HG02763 (cell line): ENCODE results near the gene MRPL34.

Source experiments
- ATAC-seq: cut with Tn5 transposase; IDR thresholded peaks from one replicate; pipeline ENCODE4 v1.9.1; 2021; ENCODE audit warnings: mild to moderate bottlenecking, moderate library complexity; ENCODE audit not compliant: unreplicated experiment

MRPL34 gene

GRCh38 chr19:17340302-17340870, 34.7 kb downstream of the MRPL34 start:
- ATAC-seq: no peak

- ATAC-seq: no peak
Observed at GRCh38 chr19:17340871-17341357, 35.2 kb downstream of the MRPL34 start.

GRCh38 chr19:17341386-17341785, 35.7 kb downstream of the MRPL34 start:
- no peak for ATAC-seq

- ATAC-seq: no peak
Observed at GRCh38 chr19:17341845-17342244, 36.2 kb downstream of the MRPL34 start.

GRCh38 chr19:17346109-17346671, 40.5 kb downstream of the MRPL34 start:
- no peak for ATAC-seq

- ATAC-seq: no peak
Observed at GRCh38 chr19:17347361-17347760, 41.7 kb downstream of the MRPL34 start.

- ATAC-seq: no peak
Observed at GRCh38 chr19:17347877-17348276, 42.2 kb downstream of the MRPL34 start.

GRCh38 chr19:17348700-17349099, 43.0 kb downstream of the MRPL34 start:
- ATAC-seq: no peak

GRCh38 chr19:17351815-17352435, 46.3 kb downstream of the MRPL34 start:
- no peak for ATAC-seq

GRCh38 chr19:17352608-17353280, 47.1 kb downstream of the MRPL34 start:
- no peak for ATAC-seq

- no peak for ATAC-seq
Observed at GRCh38 chr19:17353386-17353785, 47.7 kb downstream of the MRPL34 start.
